Subcutaneous adipose tissue (tissue), 4 donors: ENCODE data around the gene TTC23. TPM values are rescaled to one million over a fixed set of nuclear protein-coding genes. Genes with fewer than 3 reads are reported as not detected.

Experiments used
- CTCF ChIP-seq: fragments of 450-650 bp; IDR thresholded peaks from one replicate; pipeline ENCODE4 v1.5.1; 2016; ENCODE audit warnings: low read depth, mild to moderate bottlenecking, control low read depth, antibody characterized with exemption, moderate library complexity
- total RNA-seq, 4 donors: library from RNA; depleted of rRNA; stranded (reverse); fragments of >200 nt; gene quantifications; one replicate each; pipeline ENCODE4 v1.1.0, GENCODE V29; 2016

Gene TTC23
- total RNA-seq, 4 donors from 2014 or later, result 19.6 to 24.0 (median 23.2) TPM

- no peak for TF ChIP-seq CTCF
These were observed 37.0 kb downstream of the TTC23 start for GRCh38 chr15:99212406-99212805.

- TF ChIP-seq CTCF, result no peak
These were observed 37.5 kb downstream of the TTC23 start for GRCh38 chr15:99211926-99212325.

- TF ChIP-seq CTCF, result no peak
These were observed 39.0 kb downstream of the TTC23 start for GRCh38 chr15:99210334-99210733.

GRCh38 chr15:99209326-99209725 is 40.1 kb downstream of the TTC23 start:
- no peak for TF ChIP-seq CTCF

GRCh38 chr15:99207672-99208071 is 41.7 kb downstream of the TTC23 start:
- TF ChIP-seq CTCF, result no peak

- TF ChIP-seq CTCF, result no peak
These were observed 47.2 kb downstream of the TTC23 start for GRCh38 chr15:99202176-99202552.

- TF ChIP-seq CTCF, result no peak
These were observed 47.8 kb downstream of the TTC23 start for GRCh38 chr15:99201408-99202175.
